ENCODE results near the gene PSMD13.
"Not testable (repeated sequence)": the region's sequence is repeated elsewhere in the genome, so short reads cannot be mapped to it uniquely, and the experiment has no call there.

The PSMD13 gene

GRCh38 chr11:259413-259812 is 22.6 kb downstream of the PSMD13 start:
- H3K4me3 ChIP-seq (replicated peaks; ENCODE audit: low read depth, low read length) = no peak overlapping the region
- no peak for TF ChIP-seq CTCF (IDR thresholded peaks at IDR 0.05; ENCODE audit: low read depth, low read length, missing control alignments)
- no peak for DNase-seq (ENCODE audit: extremely low read depth, low read depth)

- no peak overlapping the region for H3K4me3 ChIP-seq (replicated peaks; ENCODE audit: low read depth, low read length)
- DNase-seq (ENCODE audit: extremely low read depth, low read depth) = no peak
- TF ChIP-seq CTCF (IDR thresholded peaks at IDR 0.05; ENCODE audit: low read depth, low read length, missing control alignments) = no peak
Measured at GRCh38 chr11:261624-262023, 24.8 kb downstream of the PSMD13 start.

- no peak for TF ChIP-seq CTCF (IDR thresholded peaks at IDR 0.05; ENCODE audit: low read depth, low read length, missing control alignments)
- no peak for DNase-seq (ENCODE audit: extremely low read depth, low read depth)
- no peak overlapping the region for H3K4me3 ChIP-seq (replicated peaks; ENCODE audit: low read depth, low read length)
Measured at GRCh38 chr11:266676-267439, 30.1 kb downstream of the PSMD13 start.

GRCh38 chr11:267491-267994 is 30.8 kb downstream of the PSMD13 start:
- H3K4me3 ChIP-seq (replicated peaks; ENCODE audit: low read depth, low read length) = no peak overlapping the region
- DNase-seq (ENCODE audit: extremely low read depth, low read depth) = no peak
- no peak for TF ChIP-seq CTCF (IDR thresholded peaks at IDR 0.05; ENCODE audit: low read depth, low read length, missing control alignments)

GRCh38 chr11:268716-269145 is 32.0 kb downstream of the PSMD13 start:
- H3K4me3 ChIP-seq (replicated peaks; ENCODE audit: low read depth, low read length) = not testable (repeated sequence)
- peak; percentile 16 for DNase-seq (ENCODE audit: extremely low read depth, low read depth)

GRCh38 chr11:269146-269890 is 32.5 kb downstream of the PSMD13 start:
- DNase-seq (ENCODE audit: extremely low read depth, low read depth) = no peak
- no peak overlapping the region for H3K4me3 ChIP-seq (replicated peaks; ENCODE audit: low read depth, low read length)
- TF ChIP-seq CTCF (IDR thresholded peaks at IDR 0.05; ENCODE audit: low read depth, low read length, missing control alignments) = no peak

All from HFF-Myc (cell line).